Measurements from ENCODE around the gene ADCY5. TPM values are rescaled to one million over a fixed set of nuclear protein-coding genes. Genes with fewer than 3 reads are reported as not detected.

The ADCY5 gene
- total RNA-seq, 4 donors from 2014 or later: 13.3 to 27.4 (median 21.7) TPM

DNA sequence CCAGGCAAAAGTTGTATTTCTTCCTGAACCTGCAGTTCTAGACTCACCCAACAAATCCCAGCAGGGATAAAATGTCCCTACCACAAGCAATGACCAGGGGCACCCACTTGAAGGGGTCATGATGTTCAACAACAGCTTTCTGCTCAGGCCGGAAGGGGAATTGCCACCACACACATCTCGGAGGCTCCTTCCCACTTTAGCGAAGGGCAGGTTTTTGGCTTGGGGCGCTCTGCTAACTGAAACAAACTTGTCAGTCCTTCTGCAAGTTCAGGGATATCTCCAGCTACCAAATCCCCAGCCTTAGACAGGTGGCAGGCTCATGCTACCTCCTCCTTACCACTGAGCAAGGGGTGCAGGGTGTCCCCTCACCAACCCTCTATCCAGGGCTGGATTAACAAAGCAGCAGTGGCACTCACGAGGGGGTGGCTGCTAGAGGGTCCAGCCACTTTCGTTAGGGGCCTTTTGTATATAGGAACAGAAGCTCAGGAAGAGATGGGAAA is 2.2 kb downstream of the ADCY5 start:
- H3K4me1 ChIP-seq: peaks cover 0 to 36% (median 18%) of the 10 kb centered on the region in 4 donors
- H3K4me3 ChIP-seq: peak overlapping the region in 1 of 4 donors; percentile 14
- no peak for DNase-seq (ENCODE audit: low spot score in 2 of 2)
- H3K36me3 ChIP-seq: no peaks in the 10 kb centered on the region
- WGBS, 2 donors: 66 to 95% methylated on average over 6 of the region's 6 CpGs
- H3K9me3 ChIP-seq: no peaks in the 10 kb centered on the region
- peaks cover 0 to 47% of the 10 kb centered on the region in 2 donors for H3K27me3 ChIP-seq
- TF ChIP-seq EP300 (IDR thresholded peaks at IDR 0.05) (no peak), CTCF (IDR thresholded peaks at IDR 0.05) (no peak), POLR2A (IDR thresholded peaks at IDR 0.05) (no peak)
- H3K27ac ChIP-seq: no peak overlapping the region

DNA sequence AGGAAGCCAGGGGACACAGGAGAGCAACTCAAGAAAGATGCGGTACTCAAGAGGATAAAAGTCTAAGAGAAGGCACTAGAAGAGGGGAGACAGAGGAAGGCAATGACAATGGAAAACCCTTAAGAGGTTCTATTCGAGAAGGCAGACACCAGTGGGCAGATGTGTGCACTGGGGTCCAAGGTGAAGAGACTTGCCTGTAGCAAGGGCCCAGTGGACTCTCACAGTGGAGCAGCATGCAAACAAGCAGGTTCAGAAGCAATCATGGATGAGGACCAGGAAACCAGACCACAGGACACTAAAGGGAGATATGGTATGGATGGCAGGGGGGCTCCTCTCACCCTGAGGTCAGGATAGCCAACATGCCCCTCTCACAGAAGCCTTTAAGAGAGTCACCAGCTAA is 2.7 kb downstream of the ADCY5 start:
- peak overlapping the region in 1 of 4 donors; percentile 14 for H3K4me3 ChIP-seq
- peaks cover 0 to 36% (median 18%) of the 10 kb centered on the region in 4 donors for H3K4me1 ChIP-seq
- H3K27ac ChIP-seq: no peak overlapping the region
- no peaks in the 10 kb centered on the region for H3K9me3 ChIP-seq
- no peaks in the 10 kb centered on the region for H3K36me3 ChIP-seq
- no peak for TF ChIP-seq CTCF (IDR thresholded peaks at IDR 0.05)
- TF ChIP-seq POLR2A (IDR thresholded peaks at IDR 0.05): no peak
- no peak for TF ChIP-seq EP300 (IDR thresholded peaks at IDR 0.05)
- 85 to 86% methylated on average over 2 of the region's 2 CpGs for WGBS, 2 donors
- peaks cover 0 to 47% of the 10 kb centered on the region in 2 donors for H3K27me3 ChIP-seq
- no peak for DNase-seq (ENCODE audit: low spot score in 2 of 2)

DNA sequence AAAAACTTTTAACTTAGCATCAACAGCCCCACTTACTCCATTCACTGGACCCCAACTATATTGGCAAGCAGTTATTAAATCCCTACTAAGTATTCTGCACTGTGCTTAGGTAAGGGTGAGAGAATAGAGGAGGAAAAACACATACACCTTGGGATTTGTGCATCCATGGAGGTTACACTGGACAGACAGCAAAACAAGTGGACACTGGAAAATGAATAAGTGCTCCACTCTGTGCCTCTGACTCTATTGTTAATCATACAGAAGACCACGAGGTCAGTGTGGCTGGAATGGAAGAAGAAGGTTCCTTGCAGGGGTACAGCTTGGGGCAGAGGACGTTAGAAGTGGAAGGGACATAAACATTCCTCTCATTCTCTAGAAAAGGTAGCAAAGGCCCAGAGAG is 3.2 kb downstream of the ADCY5 start:
- no peak for TF ChIP-seq POLR2A (IDR thresholded peaks at IDR 0.05)
- no peak for TF ChIP-seq CTCF (IDR thresholded peaks at IDR 0.05)
- TF ChIP-seq EP300 (IDR thresholded peaks at IDR 0.05): no peak
- no peaks in the 10 kb centered on the region for H3K36me3 ChIP-seq
- peaks cover 0 to 34% (median 16%) of the 10 kb centered on the region in 4 donors for H3K4me1 ChIP-seq
- H3K27me3 ChIP-seq: peaks cover 0 to 42% of the 10 kb centered on the region in 2 donors
- 34 to 48% methylated on average over 2 of the region's 2 CpGs for WGBS, 2 donors
- H3K27ac ChIP-seq: no peak overlapping the region
- no peaks in the 10 kb centered on the region for H3K9me3 ChIP-seq
- H3K4me3 ChIP-seq: peak overlapping the region in 1 of 4 donors; percentile 14
- DNase-seq (ENCODE audit: low spot score in 2 of 2): no peak

DNA sequence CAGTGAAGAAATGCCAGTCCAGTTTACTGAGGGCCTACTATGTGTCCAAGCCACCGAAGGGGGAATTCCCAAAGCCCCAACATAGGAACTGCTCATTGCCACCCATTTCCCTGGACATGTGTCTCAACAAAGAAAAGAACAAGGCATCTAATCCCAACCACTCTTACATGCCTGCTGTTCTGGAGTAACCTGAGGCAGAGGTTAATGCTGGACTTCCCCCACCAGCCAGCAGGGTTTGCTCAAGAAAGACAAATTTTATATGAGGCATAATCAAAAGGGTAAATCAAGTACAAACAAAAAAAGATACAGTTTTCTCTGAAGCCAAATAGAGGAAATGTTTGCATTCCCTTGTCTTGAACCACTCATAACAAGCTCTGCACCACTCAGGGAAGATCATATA is 4.1 kb downstream of the ADCY5 start:
- DNase-seq (ENCODE audit: low spot score in 2 of 2): no peak
- peaks cover 0 to 25% (median 10%) of the 10 kb centered on the region in 4 donors for H3K4me1 ChIP-seq
- no peak overlapping the region for H3K4me3 ChIP-seq
- no peaks in the 10 kb centered on the region for H3K9me3 ChIP-seq
- H3K27ac ChIP-seq: no peak overlapping the region
- 71 to 73% methylated on average over 1 of the region's 1 CpG for WGBS, 2 donors
- peaks cover 0 to 33% of the 10 kb centered on the region in 2 donors for H3K27me3 ChIP-seq
- H3K36me3 ChIP-seq: no peaks in the 10 kb centered on the region
- no peak for TF ChIP-seq CTCF (IDR thresholded peaks at IDR 0.05)
- no peak for TF ChIP-seq EP300 (IDR thresholded peaks at IDR 0.05)
- no peak for TF ChIP-seq POLR2A (IDR thresholded peaks at IDR 0.05)

DNA sequence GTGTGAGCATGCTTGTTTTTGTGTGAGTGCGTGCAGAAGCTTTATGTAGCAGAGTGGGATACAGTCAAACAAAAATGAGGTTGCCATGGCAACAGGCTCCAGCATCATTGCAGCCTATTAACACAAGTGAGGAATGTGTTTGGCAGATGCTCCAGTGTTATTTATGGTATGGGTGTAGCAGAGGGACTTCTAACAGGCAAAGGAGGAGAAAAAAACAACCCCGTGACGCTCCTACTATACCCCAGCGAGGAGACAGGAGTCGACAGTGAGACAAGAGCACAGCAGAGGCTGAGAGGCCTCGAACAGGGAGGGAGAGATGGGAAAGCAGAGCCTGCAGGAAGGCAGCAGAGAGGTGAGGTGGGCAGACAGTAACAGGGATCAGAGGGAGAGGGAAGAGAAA is 4.9 kb downstream of the ADCY5 start:
- Histone ChIP-seq H3K4me3 (no peak overlapping the region), H3K9me3 (no peaks in the 10 kb centered on the region), H3K36me3 (no peaks in the 10 kb centered on the region), H3K27ac (no peak overlapping the region), H3K27me3 (peaks cover 0 to 31% of the 10 kb centered on the region in 2 donors), H3K4me1 (peaks cover 0 to 21% (median 6%) of the 10 kb centered on the region in 4 donors)
- TF ChIP-seq CTCF (IDR thresholded peaks at IDR 0.05) (no peak), EP300 (IDR thresholded peaks at IDR 0.05) (no peak), POLR2A (IDR thresholded peaks at IDR 0.05) (no peak)
- no peak for DNase-seq (ENCODE audit: low spot score in 2 of 2)
- 48 to 56% methylated on average over 6 of the region's 6 CpGs for WGBS, 2 donors
